ENCODE results near the gene UBASH3B.
"Not testable (repeated sequence)": the region's sequence is repeated elsewhere in the genome, so short reads cannot be mapped to it uniquely, and the experiment has no call there.

UBASH3B gene

GRCh38 chr11:122807731-122808477 lies 152.4 kb downstream of the UBASH3B start:
- Mint-ChIP-seq H3K36me3 (ENCODE audit: low read depth) (peaks cover 55% of the 10 kb centered on the region), H3K4me1 (ENCODE audit: low read depth) (peaks cover 62% of the 10 kb centered on the region), H3K4me3 (peak overlapping the region; percentile 33), H3K27me3 (no peaks in the 10 kb centered on the region), H3K9me3 (no peaks in the 10 kb centered on the region), H3K27ac (peak overlapping the region; percentile 82)
- DNase-seq: no peak

- Mint-ChIP-seq H3K36me3 (ENCODE audit: low read depth) (peaks cover 49% of the 10 kb centered on the region), H3K9me3 (no peaks in the 10 kb centered on the region), H3K27ac (peak overlapping the region; percentile 82), H3K4me1 (ENCODE audit: low read depth) (peaks cover 63% of the 10 kb centered on the region), H3K27me3 (no peaks in the 10 kb centered on the region), H3K4me3 (peak overlapping the region; percentile 33)
- no peak for DNase-seq
Measured at GRCh38 chr11:122808478-122808869, 153.0 kb downstream of the UBASH3B start.

- H3K4me3 Mint-ChIP-seq: no peak overlapping the region
- H3K27me3 Mint-ChIP-seq: no peaks in the 10 kb centered on the region
- no peak overlapping the region for H3K27ac Mint-ChIP-seq
- no peak for DNase-seq
- peaks cover 62% of the 10 kb centered on the region for H3K4me1 Mint-ChIP-seq (ENCODE audit: low read depth)
- H3K36me3 Mint-ChIP-seq (ENCODE audit: low read depth): peaks cover 45% of the 10 kb centered on the region
- no peaks in the 10 kb centered on the region for H3K9me3 Mint-ChIP-seq
Measured at GRCh38 chr11:122809866-122810265, 154.3 kb downstream of the UBASH3B start.

- H3K27me3 Mint-ChIP-seq: no peaks in the 10 kb centered on the region
- no peaks in the 10 kb centered on the region for H3K9me3 Mint-ChIP-seq
- DNase-seq: no peak
- H3K27ac Mint-ChIP-seq: no peak overlapping the region
- no peak overlapping the region for H3K4me3 Mint-ChIP-seq
- peaks cover 60% of the 10 kb centered on the region for H3K4me1 Mint-ChIP-seq (ENCODE audit: low read depth)
- peaks cover 38% of the 10 kb centered on the region for H3K36me3 Mint-ChIP-seq (ENCODE audit: low read depth)
Measured at GRCh38 chr11:122811721-122812120, 156.2 kb downstream of the UBASH3B start.

- Mint-ChIP-seq H3K4me3 (no peak overlapping the region), H3K36me3 (ENCODE audit: low read depth) (peaks cover 32% of the 10 kb centered on the region), H3K27ac (no peak overlapping the region), H3K9me3 (no peaks in the 10 kb centered on the region), H3K27me3 (no peaks in the 10 kb centered on the region), H3K4me1 (ENCODE audit: low read depth) (peaks cover 55% of the 10 kb centered on the region)
- no peak for DNase-seq
Measured at GRCh38 chr11:122812638-122813037, 157.1 kb downstream of the UBASH3B start.

GRCh38 chr11:122813176-122813893 lies 157.8 kb downstream of the UBASH3B start:
- H3K27me3 Mint-ChIP-seq: no peaks in the 10 kb centered on the region
- H3K4me3 Mint-ChIP-seq: no peak overlapping the region
- H3K27ac Mint-ChIP-seq: no peak overlapping the region
- peaks cover 3% of the 10 kb centered on the region for H3K9me3 Mint-ChIP-seq
- peaks cover 48% of the 10 kb centered on the region for H3K4me1 Mint-ChIP-seq (ENCODE audit: low read depth)
- peaks cover 29% of the 10 kb centered on the region for H3K36me3 Mint-ChIP-seq (ENCODE audit: low read depth)
- no peak for DNase-seq

- Mint-ChIP-seq H3K9me3 (peaks cover 7% of the 10 kb centered on the region), H3K4me3 (no peak overlapping the region), H3K27ac (no peak overlapping the region), H3K4me1 (ENCODE audit: low read depth) (peaks cover 42% of the 10 kb centered on the region), H3K27me3 (no peaks in the 10 kb centered on the region), H3K36me3 (ENCODE audit: low read depth) (peaks cover 27% of the 10 kb centered on the region)
- no peak for DNase-seq
Measured at GRCh38 chr11:122813894-122814270, 158.4 kb downstream of the UBASH3B start.

GRCh38 chr11:122814401-122814800 lies 158.9 kb downstream of the UBASH3B start:
- Mint-ChIP-seq H3K9me3 (peaks cover 13% of the 10 kb centered on the region), H3K27me3 (no peaks in the 10 kb centered on the region), H3K4me1 (ENCODE audit: low read depth) (peaks cover 38% of the 10 kb centered on the region), H3K4me3 (no peak overlapping the region), H3K36me3 (ENCODE audit: low read depth) (peaks cover 22% of the 10 kb centered on the region), H3K27ac (no peak overlapping the region)
- no peak for DNase-seq

- H3K27me3 Mint-ChIP-seq: no peaks in the 10 kb centered on the region
- H3K27ac Mint-ChIP-seq: no peak overlapping the region
- H3K4me1 Mint-ChIP-seq (ENCODE audit: low read depth): peaks cover 33% of the 10 kb centered on the region
- no peak overlapping the region for H3K4me3 Mint-ChIP-seq
- DNase-seq: no peak
- H3K9me3 Mint-ChIP-seq: peaks cover 23% of the 10 kb centered on the region
- H3K36me3 Mint-ChIP-seq (ENCODE audit: low read depth): peaks cover 15% of the 10 kb centered on the region
Measured at GRCh38 chr11:122815900-122816299, 160.4 kb downstream of the UBASH3B start.

- Mint-ChIP-seq H3K4me3 (no peak overlapping the region), H3K9me3 (peaks cover 23% of the 10 kb centered on the region), H3K4me1 (ENCODE audit: low read depth) (peaks cover 35% of the 10 kb centered on the region), H3K36me3 (ENCODE audit: low read depth) (peaks cover 12% of the 10 kb centered on the region), H3K27me3 (no peaks in the 10 kb centered on the region), H3K27ac (no peak overlapping the region)
- DNase-seq: no peak
Measured at GRCh38 chr11:122816761-122817520, 161.4 kb downstream of the UBASH3B start.

- peaks cover 12% of the 10 kb centered on the region for H3K36me3 Mint-ChIP-seq (ENCODE audit: low read depth)
- peaks cover 23% of the 10 kb centered on the region for H3K9me3 Mint-ChIP-seq
- no peak for DNase-seq
- H3K4me1 Mint-ChIP-seq (ENCODE audit: low read depth): peaks cover 18% of the 10 kb centered on the region
- no peak overlapping the region for H3K27ac Mint-ChIP-seq
- no peak overlapping the region for H3K4me3 Mint-ChIP-seq
- H3K27me3 Mint-ChIP-seq: no peaks in the 10 kb centered on the region
Measured at GRCh38 chr11:122820158-122820557, 164.6 kb downstream of the UBASH3B start.

GRCh38 chr11:122821169-122821568 lies 165.6 kb downstream of the UBASH3B start:
- Mint-ChIP-seq H3K9me3 (peaks cover 23% of the 10 kb centered on the region), H3K4me3 (no peak overlapping the region), H3K27ac (no peak overlapping the region), H3K36me3 (ENCODE audit: low read depth) (peaks cover 12% of the 10 kb centered on the region), H3K27me3 (no peaks in the 10 kb centered on the region), H3K4me1 (ENCODE audit: low read depth) (peaks cover 18% of the 10 kb centered on the region)
- no peak for DNase-seq

- Mint-ChIP-seq H3K4me3 (no peak overlapping the region), H3K9me3 (peaks cover 23% of the 10 kb centered on the region), H3K27ac (peak overlapping the region; percentile 84), H3K36me3 (ENCODE audit: low read depth) (peaks cover 12% of the 10 kb centered on the region), H3K4me1 (ENCODE audit: low read depth) (peaks cover 18% of the 10 kb centered on the region), H3K27me3 (no peaks in the 10 kb centered on the region)
- DNase-seq: no peak
Measured at GRCh38 chr11:122822241-122822640, 166.7 kb downstream of the UBASH3B start.

- peaks cover 10% of the 10 kb centered on the region for H3K36me3 Mint-ChIP-seq (ENCODE audit: low read depth)
- H3K9me3 Mint-ChIP-seq: peaks cover 19% of the 10 kb centered on the region
- H3K27me3 Mint-ChIP-seq: no peaks in the 10 kb centered on the region
- no peak overlapping the region for H3K27ac Mint-ChIP-seq
- H3K4me1 Mint-ChIP-seq (ENCODE audit: low read depth): peaks cover 18% of the 10 kb centered on the region
- H3K4me3 Mint-ChIP-seq: no peak overlapping the region
- DNase-seq: no peak
Measured at GRCh38 chr11:122823564-122823963, 168.0 kb downstream of the UBASH3B start.

- DNase-seq; H3K27me3 Mint-ChIP-seq; H3K36me3 Mint-ChIP-seq (ENCODE audit: low read depth); H3K9me3 Mint-ChIP-seq; H3K27ac Mint-ChIP-seq; H3K4me3 Mint-ChIP-seq: not testable (repeated sequence)
- peaks cover 18% of the 10 kb centered on the region for H3K4me1 Mint-ChIP-seq (ENCODE audit: low read depth)
Measured at GRCh38 chr11:122829371-122829770, 173.8 kb downstream of the UBASH3B start.
